Aorta (tissue), 5 donors: ENCODE measurements around the gene MPPED1. TPM values are rescaled to one million over a fixed set of nuclear protein-coding genes. Genes with fewer than 3 reads are reported as not detected.

ENCODE experiments used
- ATAC-seq: fragments of 200-7000 bp; cut with Tn5 transposase; one replicate; pipeline ENCODE4 v1.9.1; 2022; ENCODE audit warnings: moderate library complexity; ENCODE audit not compliant: low FRiP score
- DNase-seq, 2 donors: peaks; one replicate each; pipeline ENCODE4 v3.0.0-alpha.2; 2020
- H3K27ac ChIP-seq, 2 donors: one replicate each; pipeline ENCODE4 v1.5.1; 2013; ENCODE audit warnings: low read length in 2 of 2, mild to moderate bottlenecking in 2 of 2, moderate library complexity in 2 of 2, control low read depth in 1 of 2, inconsistent platforms in 1 of 2, low read depth in 1 of 2
- H3K27me3 ChIP-seq, 2 donors: one replicate each; pipeline ENCODE4 v1.6.1; 2013; ENCODE audit warnings: control low read depth in 1 of 2, low read length in 1 of 2, mild to moderate bottlenecking in 1 of 2, moderate library complexity in 1 of 2; ENCODE audit not compliant: insufficient read depth in 2 of 2, control insufficient read depth in 1 of 2
- H3K36me3 ChIP-seq, 2 donors: one replicate each; pipeline ENCODE4 v1.6.1; 2013; ENCODE audit warnings: control low read depth in 1 of 2, low read length in 1 of 2, mild to moderate bottlenecking in 1 of 2; ENCODE audit not compliant: insufficient read depth in 2 of 2, control insufficient read depth in 1 of 2
- H3K4me1 ChIP-seq, 2 donors: one replicate each; pipeline ENCODE4 v1.6.1; 2013; ENCODE audit warnings: low read length in 2 of 2, control low read depth in 1 of 2, mild to moderate bottlenecking in 1 of 2, moderate library complexity in 1 of 2; ENCODE audit not compliant: insufficient read depth in 2 of 2, control insufficient read depth in 1 of 2
- H3K4me3 ChIP-seq, 2 donors: one replicate each; pipeline ENCODE4 v1.5.1; 2013; ENCODE audit warnings: low read length in 2 of 2, control low read depth in 1 of 2, mild to moderate bottlenecking in 1 of 2
- H3K9me3 ChIP-seq: one replicate; pipeline ENCODE4 v1.6.1; 2013; ENCODE audit warnings: mild to moderate bottlenecking, low read length; ENCODE audit not compliant: control insufficient read depth
- WGBS, 2 donors: extraction: QIAGEN DNeasy Blood & Tissue Kit; methylation state at CpG; one replicate each; pipeline ENCODE4 v1.1.7; 2013; 5-methylcytosine and 5-hydroxymethylcytosine counted together
- intact Hi-C, 2 donors: fragments of 100-400 bp; cut with DNase I; formaldehyde crosslinking; loops; one replicate each; pipeline versions ENCODE4 v1.14.2 to v1.15.0; 2022
- polyA plus RNA-seq, 2 donors: library from polyadenylated mRNA; stranded (reverse); fragments of 200-250 nt; gene quantifications; one replicate each; pipeline ENCODE4 v1.2.3, GENCODE V29; 2013
- total RNA-seq, 2 donors: library from RNA; stranded (reverse); fragmentation: NEBNext Ultra II Directional; extraction: Animal tissue kit (Norgen Biotek cat#: 25700); gene quantifications; one replicate each; pipeline ENCODE4 v1.2.1, GENCODE V29; 2021
- donor health status: healthy with polysubstance abuse.
- donor health status: Bipolar disorder and iron deficiency.
- donor health status: DM: no; HTN: no; CAD: no.
- donor health status: DM: no; HTN: no; CAD: no.
- donor health status: DM: yes; HTN: yes; CAD: no.

Gene MPPED1
- total and polyA plus RNA-seq, 4 donors = not detected

- no peaks in the 10 kb centered on the region for H3K4me1 ChIP-seq
- peaks cover 0 to 2% of the 10 kb centered on the region in 2 donors for H3K27me3 ChIP-seq
- intact Hi-C loops = no loop called here
- H3K36me3 ChIP-seq = no peaks in the 10 kb centered on the region
- H3K9me3 ChIP-seq = peaks cover 5% of the 10 kb centered on the region
- H3K27ac ChIP-seq = peak overlapping the region in 1 of 2 donors; percentile 38
- H3K4me3 ChIP-seq = no peak overlapping the region
- 0 to 5% methylated on average over 10 of the region's 10 CpGs for WGBS, 2 donors
- ATAC-seq (no peak), DNase-seq (peak in 1 of 2 donors; percentile 53)
Measured at GRCh38 chr22:43377548-43377895, 34.3 kb upstream of the MPPED1 start.

- Histone ChIP-seq H3K27me3 (peaks cover 0 to 2% of the 10 kb centered on the region in 2 donors), H3K36me3 (no peaks in the 10 kb centered on the region), H3K4me1 (no peaks in the 10 kb centered on the region), H3K27ac (peak overlapping the region in 1 of 2 donors; percentile 7), H3K4me3 (no peak overlapping the region), H3K9me3 (peaks cover 5% of the 10 kb centered on the region)
- intact Hi-C loops = no loop called here
- peak in 1 of 2 donors; percentile 22 for DNase-seq
- WGBS, 2 donors = 11 to 17% methylated on average over 8 of the region's 8 CpGs
- ATAC-seq = no peak
Measured at GRCh38 chr22:43377896-43378704, 33.7 kb upstream of the MPPED1 start.

- Histone ChIP-seq H3K27ac (no peak overlapping the region), H3K4me3 (no peak overlapping the region), H3K27me3 (peaks cover 0 to 2% of the 10 kb centered on the region in 2 donors), H3K9me3 (peaks cover 3% of the 10 kb centered on the region), H3K36me3 (no peaks in the 10 kb centered on the region), H3K4me1 (no peaks in the 10 kb centered on the region)
- WGBS, 2 donors = 76 to 77% methylated on average over 6 of the region's 6 CpGs
- DNase-seq (no peak), ATAC-seq (no peak)
- intact Hi-C loops = no loop called here
Measured at GRCh38 chr22:43381693-43382092, 30.1 kb upstream of the MPPED1 start.

GRCh38 chr22:43384863-43385262 is 27.0 kb upstream of the MPPED1 start:
- ATAC-seq = no peak
- no peak overlapping the region for H3K27ac ChIP-seq
- H3K9me3 ChIP-seq = peaks cover 3% of the 10 kb centered on the region
- H3K4me1 ChIP-seq = no peaks in the 10 kb centered on the region
- 53 to 56% methylated on average over 5 of the region's 5 CpGs for WGBS, 2 donors
- no peaks in the 10 kb centered on the region for H3K36me3 ChIP-seq
- peaks cover 0 to 2% of the 10 kb centered on the region in 2 donors for H3K27me3 ChIP-seq
- peak in 1 of 2 donors; percentile 44 for DNase-seq
- intact Hi-C loops = loop anchor here (1.0 to 5.0 kb wide), 4 partner anchors 108 to 1242 kb away; no protein-coding TSS in a partner anchor
- no peak overlapping the region for H3K4me3 ChIP-seq

GRCh38 chr22:43385770-43386641 is 25.8 kb upstream of the MPPED1 start:
- intact Hi-C loops = loop anchor here (1.0 to 5.0 kb wide), 5 partner anchors 109 to 1241 kb away; no protein-coding TSS in a partner anchor
- H3K9me3 ChIP-seq = peaks cover 3% of the 10 kb centered on the region
- 5 to 8% methylated on average over 20 of the region's 20 CpGs for whole genome bisulfite sequencing, 2 donors
- ATAC-seq (peak; percentile 93), DNase-seq (peak; percentile 81 to 94)
- no peaks in the 10 kb centered on the region for H3K4me1 ChIP-seq
- H3K27me3 ChIP-seq = peaks cover 0 to 2% of the 10 kb centered on the region in 2 donors
- no peaks in the 10 kb centered on the region for H3K36me3 ChIP-seq
- no peak overlapping the region for H3K4me3 ChIP-seq
- H3K27ac ChIP-seq = no peak overlapping the region

GRCh38 chr22:43387815-43388214 is 24.0 kb upstream of the MPPED1 start:
- ATAC-seq (no peak), DNase-seq (peak in 1 of 2 donors; percentile 33)
- Histone ChIP-seq H3K36me3 (no peaks in the 10 kb centered on the region), H3K4me3 (no peak overlapping the region), H3K27ac (no peak overlapping the region), H3K9me3 (no peaks in the 10 kb centered on the region), H3K4me1 (no peaks in the 10 kb centered on the region), H3K27me3 (no peaks in the 10 kb centered on the region)
- intact Hi-C loops = loop anchor here (2.0 to 5.0 kb wide), 4 partner anchors 111 to 1239 kb away; no protein-coding TSS in a partner anchor
- WGBS, 2 donors = 50% methylated on average over 7 of the region's 7 CpGs

- Histone ChIP-seq H3K4me1 (no peaks in the 10 kb centered on the region), H3K27ac (no peak overlapping the region), H3K9me3 (no peaks in the 10 kb centered on the region), H3K4me3 (no peak overlapping the region), H3K27me3 (no peaks in the 10 kb centered on the region), H3K36me3 (no peaks in the 10 kb centered on the region)
- ATAC-seq (peak; percentile 67), DNase-seq (peak; percentile 74 to 94)
- intact Hi-C loops = loop anchor here (5.0 kb wide), 3 partner anchors 111 to 1239 kb away; no protein-coding TSS in a partner anchor
- 6 to 9% methylated on average over 16 to 17 of the region's 17 CpGs for WGBS, 2 donors
Measured at GRCh38 chr22:43388420-43388851, 23.4 kb upstream of the MPPED1 start.

- Histone ChIP-seq H3K27me3 (peaks cover 0 to 2% of the 10 kb centered on the region in 2 donors), H3K27ac (no peak overlapping the region), H3K9me3 (peaks cover 3% of the 10 kb centered on the region), H3K4me1 (no peaks in the 10 kb centered on the region), H3K4me3 (no peak overlapping the region), H3K36me3 (no peaks in the 10 kb centered on the region)
- ATAC-seq (no peak), DNase-seq (peak in 1 of 2 donors; percentile 20)
- intact Hi-C loops = loop anchor here (5.0 kb wide), 3 partner anchors 112 to 1238 kb away; no protein-coding TSS in a partner anchor
- 69 to 74% methylated on average over 8 of the region's 8 CpGs for WGBS, 2 donors
Measured at GRCh38 chr22:43389227-43389836, 22.5 kb upstream of the MPPED1 start.
